MM.1S (cell line): ENCODE measurements around the gene DDX10.
A peak's percentile ranks its signal among the peaks of the same experiment; 100 is the strongest.

Experiments used
- DNase-seq: peaks from one replicate; pipeline ENCODE4 v3.0.0-alpha.2; 2015
- H2AFZ ChIP-seq: fragments of 300-600 bp; sonication (generic); 2 replicates; pipeline ENCODE4 v1.6.0; 2016; ENCODE audit warnings: antibody characterized with exemption, low read length
- H3F3A ChIP-seq: fragments of 300-600 bp; sonication (generic); 2 replicates; pipeline ENCODE4 v1.6.1; 2016; ENCODE audit warnings: mild to moderate bottlenecking, antibody characterized with exemption, low read length, moderate library complexity, mixed read lengths; ENCODE audit not compliant: insufficient read depth
- H3K27ac ChIP-seq: fragments of 300-600 bp; sonication (generic); 2 replicates; pipeline ENCODE4 v1.5.1; 2016; ENCODE audit warnings: mild to moderate bottlenecking, low read length
- H3K27me3 ChIP-seq: fragments of 300-600 bp; sonication (generic); replicated peaks from 2 replicates; pipeline ENCODE4 v1.6.0; 2016; ENCODE audit warnings: low read length; ENCODE audit not compliant: insufficient read depth
- H3K36me3 ChIP-seq: fragments of 300-600 bp; sonication (generic); replicated peaks from 2 replicates; pipeline ENCODE4 v1.6.1; 2016; ENCODE audit warnings: mild to moderate bottlenecking, low read length, mixed read lengths; ENCODE audit not compliant: insufficient read depth
- H3K4me1 ChIP-seq: fragments of 300-600 bp; sonication (generic); 2 replicates; pipeline ENCODE4 v1.6.1; 2016; ENCODE audit warnings: low read length, mixed read lengths
- H3K4me2 ChIP-seq: fragments of 300-600 bp; sonication (generic); 2 replicates; pipeline ENCODE4 v1.6.0; 2016; ENCODE audit warnings: low read depth, low read length
- H3K4me3 ChIP-seq: fragments of 300-600 bp; sonication (generic); 2 replicates; pipeline ENCODE4 v1.5.1; 2016; ENCODE audit warnings: low read length, mixed read lengths
- H3K79me2 ChIP-seq: fragments of 300-600 bp; sonication (generic); 2 replicates; pipeline ENCODE4 v1.6.1; 2016; ENCODE audit warnings: mixed run types, low read length, mixed read lengths
- H3K9ac ChIP-seq: fragments of 300-600 bp; sonication (generic); 2 replicates; pipeline ENCODE4 v1.6.1; 2016; ENCODE audit warnings: low read length, mixed read lengths
- H3K9me2 ChIP-seq: fragments of 300-600 bp; sonication (generic); replicated peaks from 2 replicates; pipeline ENCODE4 v1.6.1; 2016; ENCODE audit warnings: mild to moderate bottlenecking, low read length, mixed read lengths; ENCODE audit not compliant: insufficient read depth
- H3K9me3 ChIP-seq: fragments of 300-600 bp; sonication (generic); replicated peaks from 2 replicates; pipeline ENCODE4 v1.6.1; 2016; ENCODE audit warnings: mild to moderate bottlenecking, low read length, mixed read lengths; ENCODE audit not compliant: insufficient read depth
- H4K20me1 ChIP-seq: fragments of 300-600 bp; sonication (generic); 2 replicates; pipeline ENCODE4 v1.6.1; 2016; ENCODE audit warnings: mild to moderate bottlenecking, low read length, moderate library complexity, mixed read lengths; ENCODE audit not compliant: insufficient read depth
- EZH2 ChIP-seq: fragments of 300-600 bp; sonication (generic); optimal IDR thresholded peaks from 2 replicates; pipeline ENCODE3; 2017; ENCODE audit warnings: low read depth, mild to moderate bottlenecking, antibody characterized with exemption, low read length, mixed read lengths
- EZH2phosphoT487 ChIP-seq: fragments of 300-600 bp; sonication (generic); IDR thresholded peaks from 2 replicates; pipeline ENCODE4 v1.6.1; 2018; ENCODE audit warnings: antibody characterized with exemption, low read length
- TF ChIP-seq, protein P1 (sequence below): fragments of 300-600 bp; sonication (generic); IDR thresholded peaks from 2 replicates; pipeline ENCODE4 v1.5.1; 2016; ENCODE audit warnings: antibody characterized with exemption, low read length, mixed read lengths

DDX10 gene

DNA sequence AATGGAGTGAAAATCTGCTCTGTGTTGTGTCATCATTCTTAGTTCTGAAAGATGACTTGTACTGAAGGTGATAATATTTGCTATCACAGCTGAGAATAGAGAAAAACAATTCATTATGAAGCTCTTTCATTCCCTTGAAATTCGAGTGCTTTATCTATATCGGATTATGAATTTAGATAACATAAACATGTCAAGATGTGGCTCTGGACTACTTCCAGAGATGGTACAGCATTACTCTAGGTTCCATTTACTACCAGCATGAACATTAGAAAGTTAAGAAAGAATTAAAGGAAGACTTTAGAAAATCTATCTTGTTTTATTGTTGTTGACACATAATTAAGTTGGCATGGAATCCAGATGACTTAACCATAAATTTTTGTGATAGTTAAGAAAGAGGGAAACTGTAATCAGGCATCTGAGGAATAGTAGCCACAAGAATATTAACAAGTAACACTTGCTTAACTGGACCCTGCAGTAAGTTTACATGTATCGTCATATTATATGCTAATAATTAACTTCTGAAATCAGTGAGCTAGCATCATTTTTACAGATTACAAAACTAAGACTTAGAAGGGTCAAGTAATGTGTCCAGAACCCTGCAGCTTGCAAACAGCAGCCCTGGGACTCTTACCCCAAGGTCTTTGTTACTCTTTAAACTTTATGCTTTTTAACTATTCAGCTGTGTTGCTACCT, 182.6 kb downstream of the DDX10 start:
- TF ChIP-seq, protein P1, sequence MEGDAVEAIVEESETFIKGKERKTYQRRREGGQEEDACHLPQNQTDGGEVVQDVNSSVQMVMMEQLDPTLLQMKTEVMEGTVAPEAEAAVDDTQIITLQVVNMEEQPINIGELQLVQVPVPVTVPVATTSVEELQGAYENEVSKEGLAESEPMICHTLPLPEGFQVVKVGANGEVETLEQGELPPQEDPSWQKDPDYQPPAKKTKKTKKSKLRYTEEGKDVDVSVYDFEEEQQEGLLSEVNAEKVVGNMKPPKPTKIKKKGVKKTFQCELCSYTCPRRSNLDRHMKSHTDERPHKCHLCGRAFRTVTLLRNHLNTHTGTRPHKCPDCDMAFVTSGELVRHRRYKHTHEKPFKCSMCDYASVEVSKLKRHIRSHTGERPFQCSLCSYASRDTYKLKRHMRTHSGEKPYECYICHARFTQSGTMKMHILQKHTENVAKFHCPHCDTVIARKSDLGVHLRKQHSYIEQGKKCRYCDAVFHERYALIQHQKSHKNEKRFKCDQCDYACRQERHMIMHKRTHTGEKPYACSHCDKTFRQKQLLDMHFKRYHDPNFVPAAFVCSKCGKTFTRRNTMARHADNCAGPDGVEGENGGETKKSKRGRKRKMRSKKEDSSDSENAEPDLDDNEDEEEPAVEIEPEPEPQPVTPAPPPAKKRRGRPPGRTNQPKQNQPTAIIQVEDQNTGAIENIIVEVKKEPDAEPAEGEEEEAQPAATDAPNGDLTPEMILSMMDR, result no peak
- TF ChIP-seq EZH2phosphoT487, result no peak
- TF ChIP-seq EZH2, result no peak
- H3K27ac ChIP-seq, result no peak overlapping the region

DNA sequence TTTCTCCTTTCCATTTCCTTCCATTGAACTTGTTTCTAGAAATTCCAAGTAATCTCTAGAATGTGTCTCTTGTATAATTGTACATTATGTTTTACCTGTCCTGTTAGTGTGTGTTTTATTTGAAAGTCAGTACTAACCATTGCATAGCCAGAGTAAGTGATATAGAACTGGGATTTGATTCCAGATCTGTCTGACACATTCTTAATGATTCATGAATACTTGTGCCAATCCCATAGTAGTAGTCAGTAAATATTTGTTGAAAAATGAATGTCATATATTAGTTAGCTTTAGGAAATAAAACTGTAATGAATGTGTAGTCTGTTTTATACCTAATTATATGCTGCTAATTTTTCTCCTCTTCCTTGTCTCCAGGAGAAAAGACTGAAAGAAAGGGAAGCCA, 186.9 kb downstream of the DDX10 start:
- Histone ChIP-seq H3F3A (peaks cover 21% of the 10 kb centered on the region), H4K20me1 (no peaks in the 10 kb centered on the region), H3K79me2 (peaks cover 13% of the 10 kb centered on the region), H3K27ac (no peak overlapping the region), H3K27me3 (no peaks in the 10 kb centered on the region), H3K9me2 (no peaks in the 10 kb centered on the region), H3K4me1 (peaks cover 12% of the 10 kb centered on the region), H2AFZ (no peak overlapping the region), H3K9me3 (no peaks in the 10 kb centered on the region), H3K4me3 (no peak overlapping the region), H3K4me2 (no peak overlapping the region), H3K36me3 (no peaks in the 10 kb centered on the region), H3K9ac (no peak overlapping the region)
- TF ChIP-seq EZH2phosphoT487 (no peak), EZH2 (no peak)
- DNase-seq, result no peak

More for the DNA sequence above, 182.6 kb downstream of the DDX10 start:
- DNase-seq, result no peak
- no peaks in the 10 kb centered on the region for H3K4me1 ChIP-seq
- no peaks in the 10 kb centered on the region for H3K9me2 ChIP-seq
- H3K9ac ChIP-seq, result no peak overlapping the region
- no peak overlapping the region for H2AFZ ChIP-seq
- H3K9me3 ChIP-seq, result no peaks in the 10 kb centered on the region
- no peaks in the 10 kb centered on the region for H3K79me2 ChIP-seq
- no peaks in the 10 kb centered on the region for H3K27me3 ChIP-seq
- no peak overlapping the region for H3K4me2 ChIP-seq
- H3K36me3 ChIP-seq, result no peaks in the 10 kb centered on the region
- H4K20me1 ChIP-seq, result no peaks in the 10 kb centered on the region
- H3K4me3 ChIP-seq, result no peak overlapping the region
- H3F3A ChIP-seq, result no peaks in the 10 kb centered on the region

DNA sequence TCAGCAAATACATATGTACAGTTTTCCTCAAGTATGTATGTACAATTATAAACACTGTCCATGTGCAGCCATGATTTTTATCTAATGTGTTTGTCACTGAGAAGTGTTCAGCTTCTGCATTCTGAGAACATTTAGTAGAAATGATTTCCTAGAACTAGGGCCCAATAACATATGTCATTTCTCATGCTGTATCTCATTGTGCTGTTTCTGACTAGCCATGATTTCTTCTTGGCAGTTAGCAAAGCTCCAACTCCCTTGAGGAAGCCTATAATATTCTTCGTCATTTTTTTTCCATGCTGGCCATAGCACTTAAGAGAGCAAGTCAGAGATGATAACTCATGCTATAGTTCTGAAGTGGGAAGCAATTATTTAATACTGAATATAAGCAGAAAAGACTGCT, 187.8 kb downstream of the DDX10 start:
- Histone ChIP-seq H3K9me2 (no peaks in the 10 kb centered on the region), H2AFZ (no peak overlapping the region), H3K27me3 (no peaks in the 10 kb centered on the region), H3K27ac (no peak overlapping the region), H4K20me1 (no peaks in the 10 kb centered on the region), H3K36me3 (no peaks in the 10 kb centered on the region), H3K4me1 (peaks cover 12% of the 10 kb centered on the region), H3K9me3 (no peaks in the 10 kb centered on the region), H3K79me2 (peaks cover 13% of the 10 kb centered on the region), H3F3A (peaks cover 21% of the 10 kb centered on the region), H3K4me2 (peak overlapping the region; percentile 89; the same call in 1 of the 2 replicates), H3K4me3 (no peak overlapping the region), H3K9ac (no peak overlapping the region)
- DNase-seq, result no peak
- TF ChIP-seq EZH2 (no peak), EZH2phosphoT487 (no peak)
- TF ChIP-seq, protein P1, result no peak

DNA sequence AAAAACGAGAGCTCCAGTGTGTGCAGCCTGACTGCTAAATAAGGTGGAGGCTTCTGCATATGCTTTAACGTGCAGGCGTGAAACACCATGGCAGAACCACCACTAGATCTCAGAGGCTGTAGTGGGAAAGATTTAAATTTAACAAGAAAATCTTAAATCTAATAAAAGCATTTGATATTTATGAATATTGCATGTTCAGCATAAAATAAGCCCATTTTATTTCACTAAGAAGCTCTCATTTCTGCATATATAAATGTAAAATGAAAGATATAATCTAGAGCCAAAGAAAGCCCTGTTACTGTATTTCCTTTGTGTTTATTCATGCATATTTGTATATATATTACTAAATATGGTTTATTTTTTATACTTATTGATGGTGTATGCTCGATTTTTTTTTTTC, 188.3 kb downstream of the DDX10 start:
- peaks cover 13% of the 10 kb centered on the region for H3K79me2 ChIP-seq
- H3K9me3 ChIP-seq, result no peaks in the 10 kb centered on the region
- H3K9ac ChIP-seq, result peak overlapping the region; percentile 34; the same call in 1 of the 2 replicates
- H3K9me2 ChIP-seq, result no peaks in the 10 kb centered on the region
- peak overlapping the region; percentile 89 for H3K4me2 ChIP-seq
- no peaks in the 10 kb centered on the region for H4K20me1 ChIP-seq
- no peak for TF ChIP-seq EZH2phosphoT487
- TF ChIP-seq, protein P1, result no peak
- TF ChIP-seq EZH2, result no peak
- DNase-seq, result no peak
- peak overlapping the region; percentile 85 for H3K27ac ChIP-seq
- no peaks in the 10 kb centered on the region for H3K36me3 ChIP-seq
- no peaks in the 10 kb centered on the region for H3K27me3 ChIP-seq
- H3K4me3 ChIP-seq, result peak overlapping the region; percentile 47; the same call in 1 of the 2 replicates
- peaks cover 21% of the 10 kb centered on the region for H3F3A ChIP-seq
- peaks cover 12% of the 10 kb centered on the region for H3K4me1 ChIP-seq
- H2AFZ ChIP-seq, result no peak overlapping the region
